Inferior parietal cortex (tissue), 1 donor: ENCODE data around the gene FLRT1.

ENCODE experiments used
- DNase-seq: peaks from one replicate; pipeline ENCODE4 v3.0.0-alpha.2; 2016; ENCODE audit errors: extremely low spot score

The FLRT1 gene

GRCh38 chr11:64064374-64065140, 28.8 kb downstream of the FLRT1 start:
- no peak for DNase-seq

DNA sequence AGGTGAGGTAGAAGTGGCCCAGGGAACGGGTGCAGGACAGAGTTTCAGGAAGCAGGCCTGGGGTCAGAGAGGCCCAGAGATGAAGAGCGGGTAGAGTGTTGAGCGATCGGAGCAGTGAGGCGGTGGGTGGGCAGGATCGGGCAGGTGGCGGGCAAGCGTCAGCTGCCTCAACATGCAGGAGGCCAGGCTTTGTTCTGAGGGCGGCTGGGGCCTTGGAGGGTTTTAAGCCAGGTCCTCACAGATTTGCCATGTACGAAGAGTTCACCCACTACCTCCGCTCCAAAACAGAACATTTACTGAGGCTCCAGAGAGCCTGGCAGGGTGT, 29.4 kb downstream of the FLRT1 start:
- no peak for DNase-seq

GRCh38 chr11:64065712-64066111, 30.0 kb downstream of the FLRT1 start:
- DNase-seq: no peak

DNA sequence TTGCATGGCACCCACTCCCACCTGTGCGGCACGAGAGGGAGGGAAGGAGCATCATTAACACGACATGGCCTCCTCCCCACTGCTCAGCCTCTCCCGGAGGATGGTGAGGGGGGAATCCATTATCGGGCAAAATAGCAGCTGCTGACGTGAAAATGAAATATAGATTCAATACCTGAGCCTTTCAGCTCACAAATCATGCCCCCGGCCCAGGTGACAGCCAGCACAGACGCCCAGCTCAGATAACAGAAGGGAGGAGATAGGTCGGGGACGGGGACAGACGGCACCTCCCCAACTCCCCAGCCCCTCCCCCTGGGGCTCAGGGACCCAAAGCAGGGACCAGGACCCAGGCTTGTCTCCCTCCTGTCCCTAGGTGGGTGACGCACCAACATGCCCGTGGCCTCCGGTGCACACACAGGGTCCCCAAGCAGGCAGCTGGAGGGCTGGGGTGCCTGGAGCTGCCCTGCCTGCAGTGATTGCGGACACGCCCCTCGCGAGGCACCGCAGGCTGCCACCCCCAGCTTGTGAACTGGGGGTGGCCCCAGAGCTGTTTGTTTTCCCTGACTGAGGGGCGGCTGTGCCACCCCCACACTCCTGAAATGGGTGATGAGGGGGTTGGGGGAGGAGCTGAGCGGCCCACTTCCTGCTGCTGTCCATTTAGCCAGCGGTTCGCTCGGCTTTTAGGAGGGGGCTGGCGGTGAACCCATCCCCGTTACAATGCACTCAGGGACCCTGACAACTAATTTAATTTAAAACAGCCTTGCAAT, 31.7 kb downstream of the FLRT1 start:
- DNase-seq: no peak

GRCh38 chr11:64068705-64069400, 33.1 kb downstream of the FLRT1 start:
- no peak for DNase-seq

DNA sequence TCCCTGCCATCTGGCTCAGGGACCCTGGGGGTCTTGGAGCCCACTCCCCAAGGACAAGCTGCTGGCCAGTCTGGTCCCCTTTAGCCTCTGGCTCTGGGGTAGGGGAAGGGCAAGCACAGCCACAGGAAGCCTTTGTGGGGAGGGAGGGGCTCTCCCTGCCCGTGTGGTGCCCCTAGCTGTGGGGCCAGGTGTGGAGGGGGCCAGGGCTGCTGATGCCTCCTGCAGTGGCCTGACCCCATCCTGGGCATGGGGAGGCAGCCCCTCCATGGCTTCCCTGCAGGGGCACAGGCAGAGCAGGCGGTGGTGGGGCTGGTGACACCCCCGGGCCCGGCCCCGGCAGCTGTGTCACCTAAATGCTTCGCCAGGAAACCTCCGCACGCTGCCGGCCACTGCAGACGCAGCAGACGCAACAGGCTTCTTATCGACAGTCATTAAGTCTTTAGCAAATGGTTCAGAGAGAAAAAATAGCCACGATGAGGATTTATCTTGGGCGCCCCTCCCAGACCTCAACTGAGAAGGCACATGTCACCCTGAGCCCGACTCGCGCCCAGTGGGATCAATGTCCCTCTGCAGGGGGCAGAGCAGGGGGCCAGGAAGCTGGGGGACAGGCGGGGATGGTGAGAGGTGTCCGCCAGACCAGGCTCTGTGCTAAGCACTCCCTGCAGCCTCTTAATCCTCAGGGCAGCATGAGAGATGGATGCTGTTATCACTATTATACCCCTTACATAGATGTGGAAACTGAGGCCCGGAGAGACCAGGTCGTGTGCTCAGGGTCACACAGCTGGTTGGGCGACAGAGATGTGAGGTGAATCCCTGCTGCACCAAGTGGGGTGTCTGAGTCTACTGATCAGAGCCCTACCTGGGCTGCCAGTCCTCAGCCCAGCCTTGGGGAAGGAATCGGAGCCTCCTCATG, 33.9 kb downstream of the FLRT1 start:
- DNase-seq: no peak

- no peak for DNase-seq
Observed at GRCh38 chr11:64070314-64070681, 34.6 kb downstream of the FLRT1 start.

DNA sequence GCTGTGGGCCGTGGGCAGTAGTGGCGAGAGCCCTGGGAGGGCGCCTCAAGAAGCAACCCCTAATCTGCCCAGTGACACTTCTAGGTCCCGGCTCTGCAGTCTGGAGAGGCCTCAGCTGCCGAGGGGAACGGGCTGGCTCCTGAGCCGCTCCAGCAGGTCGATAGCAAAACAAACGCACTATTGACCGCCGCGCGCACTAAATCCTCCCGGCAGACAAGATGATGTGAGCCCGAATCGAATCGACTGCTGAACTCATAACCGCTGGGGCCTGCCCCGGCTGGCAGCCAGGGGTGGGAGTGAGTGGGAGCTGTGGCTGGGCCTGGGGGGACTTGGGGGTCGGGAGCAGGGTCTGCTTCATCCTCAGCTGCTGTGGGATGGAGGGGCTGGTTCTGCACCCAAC, 36.1 kb downstream of the FLRT1 start:
- DNase-seq: no peak

DNA sequence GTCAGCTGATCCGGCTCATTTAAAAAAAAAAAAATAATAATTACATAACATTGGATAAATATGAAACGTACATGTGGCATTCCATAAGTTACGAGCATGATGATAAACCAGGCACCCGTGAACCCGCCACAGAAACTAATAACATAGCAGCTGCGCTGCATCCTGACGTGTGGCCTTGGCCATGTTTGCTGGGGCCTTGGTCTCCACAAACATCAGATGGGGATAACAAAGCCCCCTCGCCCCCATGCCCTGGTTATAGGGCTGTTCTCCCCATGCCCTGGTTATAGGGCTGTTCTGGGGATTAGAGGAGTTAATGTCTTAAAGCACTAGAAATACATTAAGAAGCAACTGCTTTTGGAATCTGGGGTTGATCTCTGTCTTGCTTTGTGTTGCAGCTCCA, 36.7 kb downstream of the FLRT1 start:
- no peak for DNase-seq

DNA sequence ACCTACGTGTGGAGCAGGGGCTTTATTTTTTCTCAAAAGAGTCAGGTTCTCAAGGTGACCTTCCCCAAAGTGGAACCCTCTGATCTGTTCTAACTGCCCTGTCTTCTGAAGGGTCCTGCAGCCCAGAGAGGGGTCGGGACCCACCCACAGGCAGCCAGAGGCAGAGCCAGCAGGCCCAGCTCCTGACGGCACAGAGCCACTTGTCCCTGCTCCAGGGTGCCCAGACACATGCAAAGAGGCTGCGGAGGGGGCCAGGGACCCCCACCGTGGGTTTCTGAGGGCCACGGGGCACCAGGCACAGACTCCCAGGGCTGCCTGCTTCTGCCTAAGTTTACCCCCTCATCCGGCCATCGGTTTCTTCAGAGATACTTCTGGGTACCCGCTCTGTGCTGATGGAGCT, 37.1 kb downstream of the FLRT1 start:
- DNase-seq: no peak

- DNase-seq: no peak
Observed at GRCh38 chr11:64073542-64073941, 37.8 kb downstream of the FLRT1 start.

DNA sequence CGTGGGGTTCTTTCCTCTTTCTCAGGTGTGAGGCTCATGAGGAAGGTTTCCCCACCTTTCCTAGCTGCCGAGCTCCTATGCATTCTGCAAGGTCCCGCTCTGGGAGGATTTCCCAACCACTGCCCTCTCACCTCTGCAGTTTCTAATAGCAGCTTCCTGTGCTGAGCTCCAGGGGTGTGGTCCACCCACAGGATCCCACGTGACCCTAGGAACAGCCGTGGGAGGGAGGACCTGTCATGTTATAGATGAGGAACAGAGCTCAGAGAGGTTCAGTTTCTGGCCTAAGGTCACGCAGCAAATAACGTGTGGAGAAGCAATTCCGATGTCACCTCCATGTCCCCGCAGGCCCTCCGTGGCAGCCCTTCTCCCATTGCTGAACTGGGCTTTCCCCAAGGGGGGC, 38.5 kb downstream of the FLRT1 start:
- no peak for DNase-seq

- no peak for DNase-seq
Observed at GRCh38 chr11:64076758-64077157, 41.0 kb downstream of the FLRT1 start.

GRCh38 chr11:64077607-64078006, 41.9 kb downstream of the FLRT1 start:
- no peak for DNase-seq

- no peak for DNase-seq
Observed at GRCh38 chr11:64078284-64078683, 42.6 kb downstream of the FLRT1 start.

GRCh38 chr11:64078905-64079304, 43.2 kb downstream of the FLRT1 start:
- DNase-seq: no peak

- DNase-seq: no peak
Observed at GRCh38 chr11:64080390-64080789, 44.7 kb downstream of the FLRT1 start.

GRCh38 chr11:64081745-64082442, 46.2 kb downstream of the FLRT1 start:
- no peak for DNase-seq

GRCh38 chr11:64083398-64084080, 47.8 kb downstream of the FLRT1 start:
- DNase-seq: no peak

DNA sequence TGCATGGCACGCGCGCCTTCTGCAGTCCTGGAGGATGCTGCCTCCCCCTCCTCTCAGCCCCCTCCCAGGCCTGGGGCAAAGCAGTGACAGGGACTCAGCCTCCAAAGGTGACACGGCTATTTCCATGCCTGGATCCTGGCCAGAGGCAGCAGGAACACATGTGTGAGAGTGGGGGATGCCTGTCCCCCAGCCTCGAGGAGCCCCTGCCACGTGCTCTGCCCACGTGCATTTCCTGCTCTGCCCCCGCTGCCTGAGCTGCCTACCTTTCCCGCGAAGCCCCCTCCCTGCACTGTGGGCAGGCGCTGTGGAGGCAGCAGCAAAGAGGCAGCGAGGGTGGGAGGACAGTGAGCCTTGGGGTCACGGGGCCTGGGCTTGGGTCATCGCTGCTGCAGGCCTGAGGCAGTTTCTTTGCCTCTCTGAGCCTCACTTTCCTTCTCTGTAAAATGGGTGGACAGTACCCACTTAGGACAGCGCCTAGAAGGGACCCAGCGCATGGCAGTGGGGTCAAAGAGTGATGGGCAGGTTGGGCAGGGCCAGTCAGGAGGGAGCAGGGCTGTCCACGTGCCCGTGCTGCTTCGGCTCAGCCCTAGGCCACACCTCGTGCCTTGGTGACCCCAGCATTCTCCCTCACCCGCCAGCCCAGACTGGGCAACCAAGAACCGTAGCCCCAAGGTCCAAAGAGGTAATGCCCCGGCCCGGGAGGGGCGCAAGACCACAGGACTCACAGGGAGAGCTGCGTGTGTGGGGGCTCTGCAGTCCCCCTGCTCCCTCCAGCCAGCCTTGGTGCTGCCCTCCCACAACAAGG, 48.6 kb downstream of the FLRT1 start:
- DNase-seq: no peak
